Cardiac fibroblast (primary cell): ENCODE measurements around the gene ZSCAN2.

ENCODE experiments used
- DNase-seq, 2 donors: peaks; one replicate each; pipeline versions ENCODE4 v3.0.0 to v3.0.0-alpha.2; 2010; ENCODE audit warnings: low read depth in 2 of 2
- H3K4me3 ChIP-seq, 2 donors: replicated peaks in 1 of 2; 1 replicate in 1 of 2; 2 replicates in 1 of 2; pipeline ENCODE4 v1.5.1; 2011; ENCODE audit warnings: low read depth in 2 of 2, low read length in 2 of 2, mild to moderate bottlenecking in 2 of 2, moderate library complexity in 1 of 2
- CTCF ChIP-seq: IDR thresholded peaks from one replicate; pipeline ENCODE4 v1.5.1; 2011; ENCODE audit warnings: low read depth, mild to moderate bottlenecking, low read length, inconsistent platforms

The ZSCAN2 gene

GRCh38 chr15:84603630-84604379 lies 3.0 kb downstream of the ZSCAN2 start:
- DNase-seq = no peak
- no peak for TF ChIP-seq CTCF
- no peak overlapping the region for H3K4me3 ChIP-seq

- TF ChIP-seq CTCF = no peak
- no peak for DNase-seq
- H3K4me3 ChIP-seq = no peak overlapping the region
Observed at GRCh38 chr15:84604826-84605553, 4.2 kb downstream of the ZSCAN2 start.

- no peak for TF ChIP-seq CTCF
- no peak overlapping the region for H3K4me3 ChIP-seq
- DNase-seq = no peak
Observed at GRCh38 chr15:84605554-84605882, 4.7 kb downstream of the ZSCAN2 start.

GRCh38 chr15:84606653-84607120 lies 5.9 kb downstream of the ZSCAN2 start:
- no peak for TF ChIP-seq CTCF
- H3K4me3 ChIP-seq = no peak overlapping the region
- DNase-seq = no peak

GRCh38 chr15:84608707-84609284 lies 8.0 kb downstream of the ZSCAN2 start:
- no peak for TF ChIP-seq CTCF
- no peak for DNase-seq
- H3K4me3 ChIP-seq = no peak overlapping the region

GRCh38 chr15:84609818-84610525 lies 9.2 kb downstream of the ZSCAN2 start:
- no peak for TF ChIP-seq CTCF
- H3K4me3 ChIP-seq = no peak overlapping the region
- DNase-seq = no peak
